Breast epithelium (tissue), 4 donors: ENCODE results near the gene SETD7. TPM values are rescaled to one million over a fixed set of nuclear protein-coding genes. Genes with fewer than 3 reads are reported as not detected.
A peak's percentile ranks its signal among the peaks of the same experiment; 100 is the strongest.

Source experiments
- DNase-seq, 2 donors: peaks; one replicate each; pipeline ENCODE4 v3.0.0-alpha.2; 2019; ENCODE audit warnings: low spot score in 2 of 2
- H3K27ac ChIP-seq, 2 donors: fragments of 200-600 bp; sonication (generic) in 1 of 2; one replicate each; pipeline ENCODE4 v1.5.1; 2016 to 2019; ENCODE audit warnings: mild to moderate bottlenecking in 1 of 2
- H3K27me3 ChIP-seq, 2 donors: fragments of 200-600 bp; sonication (generic) in 1 of 2; one replicate each; pipeline versions ENCODE4 v1.5.1 to v1.6.0; 2017 to 2019; ENCODE audit warnings: control low read depth in 1 of 2, mild to moderate bottlenecking in 1 of 2
- H3K36me3 ChIP-seq: fragments of 200-600 bp; one replicate; pipeline ENCODE4 v1.5.1; 2019
- H3K4me1 ChIP-seq, 2 donors: fragments of 200-600 bp; sonication (generic); one replicate each; pipeline ENCODE4 v1.5.1; 2016 to 2019; ENCODE audit warnings: control low read depth in 1 of 2
- H3K4me3 ChIP-seq, 3 donors: fragments of 200-600 bp; sonication (generic); 1 replicate in 2 of 3; 2 replicates in 1 of 3; pipeline ENCODE4 v1.5.1; 2016 to 2019; ENCODE audit warnings: mild to moderate bottlenecking in 3 of 3, moderate library complexity in 2 of 3
- H3K9me3 ChIP-seq, 2 donors: fragments of 200-600 bp; sonication (generic) in 1 of 2; one replicate each; pipeline ENCODE4 v1.5.1; 2016 to 2019; ENCODE audit warnings: control low read depth in 1 of 2
- POLR2A ChIP-seq: fragments of 450-650 bp; IDR thresholded peaks from one replicate; pipeline ENCODE4 v1.6.1; 2016; ENCODE audit warnings: antibody characterized with exemption, mild to moderate bottlenecking, moderate library complexity
- POLR2AphosphoS5 ChIP-seq, 3 donors: sonication (generic); formaldehyde crosslinking; IDR thresholded peaks; one replicate each; pipeline ENCODE4 v1.6.1; 2017; ENCODE audit warnings: antibody characterized with exemption in 3 of 3
- intact Hi-C: fragments of 100-400 bp; cut with DNase I; formaldehyde crosslinking; loops from one replicate; pipeline ENCODE4 v1.15.1; 2023; ENCODE audit warnings: low total_unique reads
- total RNA-seq, 3 donors: library from RNA; depleted of rRNA; stranded (reverse); fragments of >200 nt; gene quantifications; one replicate each; pipeline ENCODE4 v1.1.0, GENCODE V29; 2016
- TF ChIP-seq, protein P1 (sequence below), 3 donors: fragments of 450-650 bp; IDR thresholded peaks; one replicate each; pipeline ENCODE4 v1.5.1; 2016 to 2017; ENCODE audit warnings: antibody characterized with exemption in 3 of 3, mild to moderate bottlenecking in 3 of 3, moderate library complexity in 3 of 3

SETD7 gene
- total RNA-seq, 3 donors from 2014 or later, result 54.9 to 100 (median 63.6) TPM

GRCh38 chr4:139457318-139457717 is 98.7 kb downstream of the SETD7 start:
- intact Hi-C loops, result no loop called here
- no peaks in the 10 kb centered on the region for H3K27me3 ChIP-seq

GRCh38 chr4:139455126-139455538 is 100.9 kb downstream of the SETD7 start:
- no peak for DNase-seq
- Histone ChIP-seq H3K9me3 (no peaks in the 10 kb centered on the region), H3K36me3 (no peaks in the 10 kb centered on the region), H3K27ac (peak overlapping the region; percentile 99), H3K4me3 (peak overlapping the region; percentile 59 to 95 (median 86)), H3K27me3 (no peaks in the 10 kb centered on the region), H3K4me1 (peaks cover 0 to 18% of the 10 kb centered on the region in 2 donors)
- intact Hi-C loops, result no loop called here
- TF ChIP-seq, protein P1, sequence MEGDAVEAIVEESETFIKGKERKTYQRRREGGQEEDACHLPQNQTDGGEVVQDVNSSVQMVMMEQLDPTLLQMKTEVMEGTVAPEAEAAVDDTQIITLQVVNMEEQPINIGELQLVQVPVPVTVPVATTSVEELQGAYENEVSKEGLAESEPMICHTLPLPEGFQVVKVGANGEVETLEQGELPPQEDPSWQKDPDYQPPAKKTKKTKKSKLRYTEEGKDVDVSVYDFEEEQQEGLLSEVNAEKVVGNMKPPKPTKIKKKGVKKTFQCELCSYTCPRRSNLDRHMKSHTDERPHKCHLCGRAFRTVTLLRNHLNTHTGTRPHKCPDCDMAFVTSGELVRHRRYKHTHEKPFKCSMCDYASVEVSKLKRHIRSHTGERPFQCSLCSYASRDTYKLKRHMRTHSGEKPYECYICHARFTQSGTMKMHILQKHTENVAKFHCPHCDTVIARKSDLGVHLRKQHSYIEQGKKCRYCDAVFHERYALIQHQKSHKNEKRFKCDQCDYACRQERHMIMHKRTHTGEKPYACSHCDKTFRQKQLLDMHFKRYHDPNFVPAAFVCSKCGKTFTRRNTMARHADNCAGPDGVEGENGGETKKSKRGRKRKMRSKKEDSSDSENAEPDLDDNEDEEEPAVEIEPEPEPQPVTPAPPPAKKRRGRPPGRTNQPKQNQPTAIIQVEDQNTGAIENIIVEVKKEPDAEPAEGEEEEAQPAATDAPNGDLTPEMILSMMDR (IDR thresholded peaks at IDR 0.05), result no peak
- TF ChIP-seq POLR2AphosphoS5 (IDR thresholded peaks at IDR 0.05) (no peak), POLR2A (no peak)

More at GRCh38 chr4:139457318-139457717, 98.7 kb downstream of the SETD7 start:
- no peak overlapping the region for H3K4me3 ChIP-seq
- no peak overlapping the region for H3K27ac ChIP-seq
- H3K36me3 ChIP-seq, result no peaks in the 10 kb centered on the region
- peaks cover 0 to 16% of the 10 kb centered on the region in 2 donors for H3K4me1 ChIP-seq
- no peak for DNase-seq
- no peaks in the 10 kb centered on the region for H3K9me3 ChIP-seq
- TF ChIP-seq POLR2A, result no peak
- TF ChIP-seq POLR2AphosphoS5 (IDR thresholded peaks at IDR 0.05), result no peak
- TF ChIP-seq, protein P1 (IDR thresholded peaks at IDR 0.05), result no peak

- Histone ChIP-seq H3K4me1 (peaks cover 0 to 18% of the 10 kb centered on the region in 2 donors), H3K4me3 (peak within 1 kb of the TSS; percentile 59 to 95 (median 86)), H3K36me3 (no peaks in the 10 kb centered on the region), H3K27me3 (no peaks in the 10 kb centered on the region), H3K27ac (peak within 1 kb of the TSS; percentile 99), H3K9me3 (no peaks in the 10 kb centered on the region)
- TF ChIP-seq POLR2A (peak; percentile 92), POLR2AphosphoS5 (IDR thresholded peaks at IDR 0.05) (peak; percentile 91 to 95 (median 93))
- TF ChIP-seq, protein P1 (IDR thresholded peaks at IDR 0.05), result no peak
- no peak for DNase-seq
- intact Hi-C loops, result no loop called here
Observed at GRCh38 chr4:139454111-139455045, 101.6 kb downstream of the SETD7 start, which contains the start of gene RAB33B. Gene RAB33B, plus strand, starts transcription at chr4:139454121. Its CDS starts 75 bp downstream, at chr4:139454196.

DNA sequence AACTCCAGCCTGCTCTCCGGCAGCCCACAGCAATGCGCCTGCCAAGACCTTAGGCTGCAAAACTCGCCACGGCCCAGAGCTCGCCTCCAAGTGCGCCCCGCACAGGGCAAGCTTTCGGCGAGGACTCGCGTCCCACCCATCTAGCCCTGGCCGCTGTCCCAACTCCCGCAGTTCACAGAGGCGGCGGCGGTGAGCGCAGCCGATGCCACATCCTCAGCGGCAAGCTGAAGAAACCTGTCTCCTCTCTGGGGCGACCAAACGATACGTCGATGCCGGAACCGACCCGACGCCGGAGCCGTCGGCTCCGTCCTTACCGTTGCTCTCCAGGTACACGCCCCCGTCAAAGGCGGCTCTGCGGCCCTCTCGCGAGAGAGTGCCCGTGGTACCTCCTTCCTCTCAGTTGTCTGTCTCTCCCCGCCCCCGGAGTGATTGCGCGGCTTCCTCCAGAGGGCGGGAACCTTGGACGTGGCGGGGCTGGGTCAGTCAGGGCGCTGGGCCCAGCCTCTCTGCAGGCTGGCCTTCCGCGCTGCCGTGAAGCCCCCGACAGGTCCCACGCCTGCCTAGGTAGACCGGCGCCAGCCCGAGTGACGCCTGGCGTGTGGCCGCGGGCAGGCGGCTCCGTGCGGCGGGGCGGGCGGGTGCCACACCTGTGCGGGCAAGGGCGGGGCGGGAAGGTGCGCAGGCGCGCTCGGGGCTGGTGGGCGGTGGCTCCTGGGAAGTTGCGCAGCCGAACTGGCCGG is 102.5 kb downstream of the SETD7 start:
- Histone ChIP-seq H3K4me3 (peak overlapping the region; percentile 59 to 95 (median 86)), H3K27ac (peak overlapping the region; percentile 99), H3K4me1 (peaks cover 0 to 18% of the 10 kb centered on the region in 2 donors), H3K27me3 (no peaks in the 10 kb centered on the region), H3K9me3 (no peaks in the 10 kb centered on the region), H3K36me3 (no peaks in the 10 kb centered on the region)
- intact Hi-C loops, result no loop called here
- TF ChIP-seq POLR2A (peak; percentile 87), POLR2AphosphoS5 (IDR thresholded peaks at IDR 0.05) (peak; percentile 86 to 93 (median 91))
- TF ChIP-seq, protein P1 (IDR thresholded peaks at IDR 0.05), result peak in 2 of 3 donors; percentile 2 to 24
- peak; percentile 98 for DNase-seq
